ENCODE results near the gene CTSD. TPM values are rescaled to one million over a fixed set of nuclear protein-coding genes. Genes with fewer than 3 reads are reported as not detected.
A peak's percentile ranks its signal among the peaks of the same experiment; 100 is the strongest.

CTSD gene
- total RNA-seq, 3 donors from 2014 or later, result 74.9 to 101 (median 83.7) TPM

GRCh38 chr11:1768141-1768469, 4.4 kb upstream of the CTSD start:
- ATAC-seq (no peak), DNase-seq (no peak)
- no peak overlapping the region for H3K4me3 Mint-ChIP-seq
- H3K9me3 Mint-ChIP-seq, result no peaks in the 10 kb centered on the region
- peaks cover 11% of the 10 kb centered on the region for H3K4me1 Mint-ChIP-seq (ENCODE audit: low read depth)
- no peaks in the 10 kb centered on the region for H3K36me3 Mint-ChIP-seq (ENCODE audit: insufficient read depth)
- no peaks in the 10 kb centered on the region for H3K27me3 Mint-ChIP-seq (ENCODE audit: low read depth)

- ATAC-seq (no peak), DNase-seq (no peak)
- Mint-ChIP-seq H3K4me3 (no peak overlapping the region), H3K27me3 (ENCODE audit: low read depth) (no peaks in the 10 kb centered on the region), H3K9me3 (no peaks in the 10 kb centered on the region), H3K36me3 (ENCODE audit: insufficient read depth) (no peaks in the 10 kb centered on the region), H3K4me1 (ENCODE audit: low read depth) (peaks cover 13% of the 10 kb centered on the region)
Observed at GRCh38 chr11:1767399-1768140, 3.8 kb upstream of the CTSD start.

GRCh38 chr11:1766719-1767398, 3.1 kb upstream of the CTSD start:
- H3K9me3 Mint-ChIP-seq, result no peaks in the 10 kb centered on the region
- no peak for ATAC-seq

GRCh38 chr11:1765871-1766718, 2.4 kb upstream of the CTSD start:
- no peaks in the 10 kb centered on the region for H3K27me3 Mint-ChIP-seq (ENCODE audit: low read depth)
- no peaks in the 10 kb centered on the region for H3K36me3 Mint-ChIP-seq (ENCODE audit: insufficient read depth)
- DNase-seq (no peak), ATAC-seq (no peak)
- no peak overlapping the region for H3K4me3 Mint-ChIP-seq
- peaks cover 17% of the 10 kb centered on the region for H3K4me1 Mint-ChIP-seq (ENCODE audit: low read depth)
- H3K9me3 Mint-ChIP-seq, result no peaks in the 10 kb centered on the region

More at GRCh38 chr11:1766719-1767398, 3.1 kb upstream of the CTSD start:
- no peak for DNase-seq
- H3K36me3 Mint-ChIP-seq (ENCODE audit: insufficient read depth), result no peaks in the 10 kb centered on the region
- H3K27me3 Mint-ChIP-seq (ENCODE audit: low read depth), result no peaks in the 10 kb centered on the region
- peaks cover 13% of the 10 kb centered on the region for H3K4me1 Mint-ChIP-seq (ENCODE audit: low read depth)
- H3K4me3 Mint-ChIP-seq, result no peak overlapping the region

DNA sequence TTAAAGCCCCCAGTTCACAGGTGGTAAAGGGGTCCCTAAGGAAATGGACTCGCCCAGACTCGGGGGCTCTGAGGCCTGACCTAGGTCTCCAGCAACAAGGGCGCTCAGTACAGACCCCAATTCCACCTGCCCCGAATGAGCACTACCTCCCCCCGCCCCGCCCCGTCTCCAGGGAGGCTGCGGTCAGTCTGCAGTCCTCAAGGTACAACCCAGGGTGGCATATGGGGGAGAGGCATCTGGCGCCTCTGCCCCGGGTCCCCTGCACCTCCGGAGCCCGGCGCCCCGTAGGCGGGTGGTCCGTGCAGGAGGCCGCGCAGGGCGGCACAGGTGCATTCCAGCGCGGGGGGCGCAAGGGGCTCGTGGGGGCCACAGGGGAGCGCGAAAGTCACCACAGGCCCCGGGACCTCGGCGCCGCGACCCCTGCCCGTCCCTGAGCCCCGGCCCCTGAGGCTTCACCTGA, 361 bp downstream of the CTSD start:
- ATAC-seq (peak; percentile 27 to 34), DNase-seq (no peak)
- Mint-ChIP-seq H3K9me3 (no peaks in the 10 kb centered on the region), H3K36me3 (ENCODE audit: insufficient read depth) (no peaks in the 10 kb centered on the region), H3K4me3 (peak overlapping the region; percentile 76), H3K27me3 (ENCODE audit: low read depth) (no peaks in the 10 kb centered on the region), H3K4me1 (ENCODE audit: low read depth) (peaks cover 37% of the 10 kb centered on the region)

DNA sequence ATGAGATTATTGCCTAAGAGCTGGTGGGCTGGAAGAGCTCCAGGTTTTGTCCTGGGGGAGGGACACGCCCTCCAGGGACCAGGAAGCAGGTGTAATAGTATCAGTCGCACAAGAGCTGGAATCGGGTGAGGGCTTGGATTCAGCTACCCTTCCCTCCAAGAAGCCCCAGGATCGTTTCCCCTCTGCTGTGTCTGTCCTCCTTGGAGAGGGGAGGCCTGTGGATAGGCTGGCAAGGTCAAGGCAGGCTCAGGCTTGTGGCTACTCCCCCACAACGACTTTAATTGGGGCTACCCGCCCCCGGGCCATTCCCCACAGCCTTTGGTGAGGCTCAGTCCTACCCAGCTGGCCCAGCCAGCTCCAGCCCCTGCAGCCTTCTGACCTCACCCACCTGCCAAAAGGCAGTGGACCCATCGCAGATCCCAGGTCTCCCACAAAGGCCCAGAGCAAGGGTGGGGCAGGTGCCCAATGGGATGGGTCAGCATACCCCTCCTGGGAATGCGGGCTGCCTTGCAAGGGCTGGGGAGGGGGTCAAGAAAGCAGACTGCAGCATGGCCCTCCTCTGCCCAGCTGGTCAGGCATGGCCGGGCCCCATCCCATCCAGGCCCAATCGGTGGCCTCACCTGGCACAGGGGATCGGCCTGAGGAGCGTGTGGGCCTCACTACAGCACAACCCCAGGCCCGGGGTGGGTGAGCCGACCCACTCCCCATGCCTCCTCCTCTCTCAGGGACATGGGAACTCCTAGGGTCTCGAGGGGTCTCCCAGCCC, 1.0 kb downstream of the CTSD start:
- H3K4me1 Mint-ChIP-seq (ENCODE audit: low read depth), result peaks cover 42% of the 10 kb centered on the region
- H3K9me3 Mint-ChIP-seq, result no peaks in the 10 kb centered on the region
- no peaks in the 10 kb centered on the region for H3K36me3 Mint-ChIP-seq (ENCODE audit: insufficient read depth)
- H3K4me3 Mint-ChIP-seq, result peak overlapping the region; percentile 76
- no peaks in the 10 kb centered on the region for H3K27me3 Mint-ChIP-seq (ENCODE audit: low read depth)
- ATAC-seq, result no peak
- no peak for DNase-seq

DNA sequence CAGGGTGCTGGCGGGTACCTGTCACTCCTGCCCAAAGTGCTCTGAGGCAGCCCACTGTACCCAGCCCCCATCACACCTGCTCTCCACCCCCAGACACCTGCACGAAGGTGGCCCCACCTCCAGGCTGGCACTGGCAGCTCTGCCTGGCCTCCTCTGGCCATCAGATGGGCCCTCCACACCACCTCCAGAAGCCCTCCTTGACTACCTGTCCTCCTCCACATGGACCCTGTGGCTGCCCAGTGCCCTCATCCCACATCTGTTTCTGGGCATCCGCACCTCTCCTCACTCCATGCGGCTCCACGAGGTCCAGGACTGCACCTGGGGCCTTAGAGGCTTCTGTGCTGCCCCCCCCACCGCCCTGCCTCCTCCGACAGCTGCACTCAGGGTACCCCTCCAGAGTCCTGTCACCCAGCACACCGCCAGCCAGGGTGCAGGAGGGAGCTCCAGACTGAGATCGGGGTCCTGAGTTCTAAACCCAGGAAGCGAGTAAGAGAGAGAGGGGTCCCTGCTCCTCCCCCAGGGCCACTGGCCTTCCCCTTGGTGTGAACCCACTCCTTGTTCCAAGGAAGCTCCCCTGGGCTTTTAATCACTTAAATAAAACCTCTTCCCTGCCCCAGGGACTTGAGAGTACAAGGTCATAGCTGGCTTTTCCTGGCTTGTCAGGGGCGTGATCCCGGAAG, 1.7 kb downstream of the CTSD start:
- no peaks in the 10 kb centered on the region for H3K9me3 Mint-ChIP-seq
- H3K4me1 Mint-ChIP-seq (ENCODE audit: low read depth), result peaks cover 50% of the 10 kb centered on the region
- H3K27me3 Mint-ChIP-seq (ENCODE audit: low read depth), result no peaks in the 10 kb centered on the region
- H3K36me3 Mint-ChIP-seq (ENCODE audit: insufficient read depth), result no peaks in the 10 kb centered on the region
- DNase-seq, result no peak
- peak overlapping the region; percentile 76 for H3K4me3 Mint-ChIP-seq
- no peak for ATAC-seq

DNA sequence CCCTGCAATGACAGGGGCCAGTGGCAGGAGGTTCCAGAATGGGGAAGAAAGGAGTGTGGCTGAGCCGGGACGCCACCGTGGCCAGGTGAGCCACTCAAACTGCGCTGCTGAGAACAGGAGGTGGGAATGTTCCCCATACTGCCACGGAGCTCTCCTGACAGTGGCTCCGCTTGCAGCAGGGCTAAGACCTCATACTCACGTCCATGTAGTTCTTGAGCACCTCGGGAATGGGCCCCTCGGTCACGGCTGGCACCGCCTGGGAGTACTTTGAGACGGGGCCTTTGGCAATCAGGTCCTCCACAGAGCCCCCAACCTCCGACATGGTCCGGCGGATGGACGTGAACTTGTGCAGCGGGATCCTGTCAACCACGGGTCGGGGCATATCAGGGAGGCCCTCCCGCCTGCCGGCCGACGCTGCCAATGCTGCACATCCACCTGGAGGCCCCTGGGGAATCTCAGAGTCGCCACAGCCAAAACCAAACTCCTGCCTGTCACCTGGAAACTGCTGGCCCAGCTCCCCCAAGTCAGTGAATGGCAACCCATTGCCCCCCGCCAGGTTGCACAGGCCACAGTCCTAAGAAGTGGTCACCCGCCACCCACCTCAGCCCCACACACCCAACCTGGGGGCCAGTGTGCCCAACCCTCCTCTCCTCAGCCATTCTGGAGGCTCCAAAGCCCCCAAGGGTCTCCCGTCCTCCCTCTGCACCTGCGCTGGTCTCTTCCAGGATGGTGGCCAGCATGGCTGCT, 2.4 kb downstream of the CTSD start:
- Mint-ChIP-seq H3K36me3 (ENCODE audit: insufficient read depth) (no peaks in the 10 kb centered on the region), H3K4me1 (ENCODE audit: low read depth) (peaks cover 56% of the 10 kb centered on the region), H3K9me3 (no peaks in the 10 kb centered on the region), H3K27me3 (ENCODE audit: low read depth) (no peaks in the 10 kb centered on the region), H3K4me3 (no peak overlapping the region)
- ATAC-seq (no peak), DNase-seq (no peak)

DNA sequence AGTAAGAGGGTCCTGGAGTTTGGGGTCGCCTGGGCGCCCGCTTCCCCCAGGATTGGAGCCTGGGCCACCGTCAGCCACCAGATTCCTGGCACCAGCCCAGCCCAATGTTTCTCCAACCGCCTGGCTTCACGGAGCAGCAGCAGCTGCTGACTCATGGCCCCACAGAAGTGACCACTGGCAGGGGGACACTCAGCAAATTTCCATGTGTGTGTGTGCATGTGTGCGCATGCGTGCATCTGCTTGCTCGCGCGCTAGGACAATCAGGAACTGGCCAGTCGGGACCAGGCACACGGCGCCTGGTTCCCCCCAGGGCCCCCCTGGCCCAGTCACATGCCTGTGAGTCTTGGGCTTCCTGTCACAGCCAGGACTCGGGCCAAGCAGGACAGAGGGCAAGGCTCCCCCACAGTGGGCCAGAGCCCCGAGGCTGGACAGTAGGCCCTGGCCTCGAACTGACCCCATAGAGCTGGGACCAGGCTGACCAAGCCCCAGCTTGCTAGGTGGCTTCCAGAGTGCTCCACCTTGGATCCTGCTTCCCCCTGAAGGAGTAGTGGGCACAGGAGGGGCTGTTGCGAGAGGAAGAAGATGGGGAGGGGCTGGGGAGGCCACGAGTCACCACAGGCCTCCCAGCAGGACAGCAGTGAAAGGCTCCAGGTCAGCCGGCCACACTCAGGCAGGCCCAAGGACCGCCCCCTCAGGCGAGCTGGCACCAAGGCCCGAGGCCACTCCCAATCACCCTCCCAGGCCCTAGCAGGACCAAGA, 3.2 kb downstream of the CTSD start:
- Mint-ChIP-seq H3K36me3 (ENCODE audit: insufficient read depth) (peaks cover 2% of the 10 kb centered on the region), H3K4me3 (no peak overlapping the region), H3K4me1 (ENCODE audit: low read depth) (peaks cover 64% of the 10 kb centered on the region), H3K9me3 (no peaks in the 10 kb centered on the region), H3K27me3 (ENCODE audit: low read depth) (no peaks in the 10 kb centered on the region)
- ATAC-seq (no peak), DNase-seq (no peak)

- DNase-seq (no peak), ATAC-seq (no peak)
- Mint-ChIP-seq H3K4me1 (ENCODE audit: low read depth) (peaks cover 71% of the 10 kb centered on the region), H3K9me3 (no peaks in the 10 kb centered on the region), H3K36me3 (ENCODE audit: insufficient read depth) (peaks cover 2% of the 10 kb centered on the region), H3K27me3 (ENCODE audit: low read depth) (no peaks in the 10 kb centered on the region), H3K4me3 (no peak overlapping the region)
Observed at GRCh38 chr11:1759851-1760220, 3.9 kb downstream of the CTSD start.

DNA sequence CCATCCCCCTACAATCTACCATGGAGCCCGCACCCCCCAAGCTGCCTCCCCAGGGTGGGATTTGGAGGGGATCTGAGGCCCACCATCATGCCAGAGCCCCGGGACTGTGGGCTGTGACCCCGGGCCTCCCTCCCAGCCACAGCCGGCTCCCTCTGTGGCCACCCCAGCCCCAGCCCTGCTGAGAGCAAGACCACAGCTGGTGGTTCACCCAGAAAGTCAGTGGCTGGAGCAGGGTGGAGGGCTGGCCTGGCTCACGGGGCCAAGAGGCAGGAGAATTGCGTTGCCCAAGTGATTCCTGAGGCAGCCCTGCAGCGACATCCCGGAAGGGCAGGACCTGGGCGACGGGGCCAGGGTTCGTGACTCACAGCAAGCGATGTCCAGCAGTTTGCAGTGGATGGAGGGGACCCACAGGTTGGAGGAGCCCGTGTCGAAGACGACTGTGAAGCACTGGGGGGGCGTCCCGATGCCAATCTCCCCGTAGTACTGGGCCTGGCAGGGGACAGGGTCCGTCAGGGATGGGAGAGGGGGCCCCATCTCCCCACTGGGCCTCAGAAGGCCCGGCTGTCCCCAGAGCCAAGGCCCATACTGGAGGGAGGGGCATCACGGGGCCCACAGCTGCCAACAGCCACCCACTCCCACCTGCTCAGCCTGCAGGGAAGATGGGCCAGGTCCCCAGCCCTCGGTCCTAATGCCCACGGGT, 4.4 kb downstream of the CTSD start:
- Mint-ChIP-seq H3K27me3 (ENCODE audit: low read depth) (no peaks in the 10 kb centered on the region), H3K36me3 (ENCODE audit: insufficient read depth) (peaks cover 2% of the 10 kb centered on the region), H3K4me1 (ENCODE audit: low read depth) (peaks cover 72% of the 10 kb centered on the region), H3K9me3 (no peaks in the 10 kb centered on the region), H3K4me3 (no peak overlapping the region)
- DNase-seq, result no peak
- ATAC-seq, result no peak

DNA sequence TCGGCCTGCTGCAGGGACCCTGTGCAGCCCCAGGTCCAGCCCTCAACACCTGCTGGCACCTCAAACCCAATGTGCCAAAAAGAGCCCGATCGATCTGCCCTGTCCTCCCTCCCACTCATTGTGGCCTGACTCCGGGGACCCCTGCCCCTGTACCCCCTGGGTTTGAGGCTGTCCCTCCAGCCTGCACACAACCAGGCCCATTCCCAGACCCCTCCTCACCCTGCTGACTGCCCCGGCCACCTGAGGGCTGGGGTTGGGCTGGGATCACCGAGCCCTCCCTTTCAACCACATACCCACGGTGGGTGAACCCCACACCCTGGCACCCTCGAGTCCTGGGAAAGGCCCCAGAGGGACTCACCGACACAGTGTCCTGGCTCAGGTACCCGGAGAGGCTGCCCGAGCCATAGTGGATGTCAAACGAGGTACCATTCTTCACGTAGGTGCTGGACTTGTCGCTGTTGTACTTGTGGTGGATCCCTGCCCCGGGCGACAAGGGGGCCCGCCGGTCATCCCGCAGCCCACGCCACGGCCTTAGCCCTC, 5.0 kb downstream of the CTSD start:
- no peak for ATAC-seq
- Mint-ChIP-seq H3K4me3 (peak overlapping the region; percentile 62), H3K9me3 (no peaks in the 10 kb centered on the region)

More for the DNA sequence above, 5.0 kb downstream of the CTSD start:
- no peak for DNase-seq
- H3K36me3 Mint-ChIP-seq (ENCODE audit: insufficient read depth), result peaks cover 2% of the 10 kb centered on the region
- H3K27me3 Mint-ChIP-seq (ENCODE audit: low read depth), result no peaks in the 10 kb centered on the region
- H3K4me1 Mint-ChIP-seq (ENCODE audit: low read depth), result peaks cover 72% of the 10 kb centered on the region

Measured in activated T-cell treated with anti-CD3 and anti-CD28 coated beads, Interleukin-2, amount 50 U/mL, for 4 hours (primary cell).